ENCODE measurements around the gene PTPN14.
A peak's percentile ranks its signal among the peaks of the same experiment; 100 is the strongest.

PTPN14 gene

DNA sequence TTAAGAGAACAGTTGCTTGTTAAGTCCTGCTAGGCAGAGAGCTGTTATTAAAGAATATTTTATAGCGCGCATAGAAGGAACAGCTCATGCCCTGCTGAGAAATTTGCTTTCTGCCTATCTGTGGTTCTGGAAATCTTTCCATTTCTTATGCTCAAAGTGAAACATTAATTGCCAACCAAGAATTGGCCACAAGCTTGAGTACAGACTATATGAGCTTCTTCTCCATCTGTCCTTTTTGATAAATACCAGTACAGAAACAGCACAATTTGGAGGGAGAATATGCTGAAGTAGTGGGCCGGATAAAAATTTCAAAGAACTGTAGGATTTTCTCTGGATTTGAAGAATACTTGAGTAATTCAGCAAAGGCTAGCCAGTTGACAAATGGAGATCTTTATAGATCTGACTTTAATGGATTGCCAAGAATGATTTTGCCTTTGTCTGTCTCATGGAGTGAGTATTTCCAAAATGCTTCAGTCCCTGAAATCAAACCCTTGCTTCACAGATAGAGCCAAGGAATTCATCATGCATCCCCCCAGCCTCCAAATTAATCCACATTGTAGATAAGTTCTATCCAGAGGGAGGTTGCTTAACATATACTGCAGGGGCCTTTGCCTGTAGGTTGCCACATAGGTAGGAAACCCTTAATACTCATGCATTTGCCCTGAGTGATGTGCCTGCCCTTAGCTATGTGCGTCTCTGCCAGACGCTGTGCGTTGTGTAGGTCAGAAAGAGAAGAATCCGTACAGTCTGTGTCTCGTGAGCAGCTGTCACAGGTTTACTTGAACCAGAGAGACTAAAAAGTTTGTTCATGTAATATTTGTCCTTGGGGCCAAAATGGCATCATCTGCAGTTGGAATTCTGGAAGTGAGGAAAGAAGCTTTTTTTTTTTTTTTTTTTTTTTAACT lies 226.3 kb downstream of the PTPN14 start:
- H3K4me3 ChIP-seq (ENCODE audit: low read length), result no peak overlapping the region
- DNase-seq (ENCODE audit: low read depth), result no peak
- TF ChIP-seq, protein P1, sequence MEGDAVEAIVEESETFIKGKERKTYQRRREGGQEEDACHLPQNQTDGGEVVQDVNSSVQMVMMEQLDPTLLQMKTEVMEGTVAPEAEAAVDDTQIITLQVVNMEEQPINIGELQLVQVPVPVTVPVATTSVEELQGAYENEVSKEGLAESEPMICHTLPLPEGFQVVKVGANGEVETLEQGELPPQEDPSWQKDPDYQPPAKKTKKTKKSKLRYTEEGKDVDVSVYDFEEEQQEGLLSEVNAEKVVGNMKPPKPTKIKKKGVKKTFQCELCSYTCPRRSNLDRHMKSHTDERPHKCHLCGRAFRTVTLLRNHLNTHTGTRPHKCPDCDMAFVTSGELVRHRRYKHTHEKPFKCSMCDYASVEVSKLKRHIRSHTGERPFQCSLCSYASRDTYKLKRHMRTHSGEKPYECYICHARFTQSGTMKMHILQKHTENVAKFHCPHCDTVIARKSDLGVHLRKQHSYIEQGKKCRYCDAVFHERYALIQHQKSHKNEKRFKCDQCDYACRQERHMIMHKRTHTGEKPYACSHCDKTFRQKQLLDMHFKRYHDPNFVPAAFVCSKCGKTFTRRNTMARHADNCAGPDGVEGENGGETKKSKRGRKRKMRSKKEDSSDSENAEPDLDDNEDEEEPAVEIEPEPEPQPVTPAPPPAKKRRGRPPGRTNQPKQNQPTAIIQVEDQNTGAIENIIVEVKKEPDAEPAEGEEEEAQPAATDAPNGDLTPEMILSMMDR (conservative IDR thresholded peaks at IDR 0.05; ENCODE audit: low read length), result no peak

DNA sequence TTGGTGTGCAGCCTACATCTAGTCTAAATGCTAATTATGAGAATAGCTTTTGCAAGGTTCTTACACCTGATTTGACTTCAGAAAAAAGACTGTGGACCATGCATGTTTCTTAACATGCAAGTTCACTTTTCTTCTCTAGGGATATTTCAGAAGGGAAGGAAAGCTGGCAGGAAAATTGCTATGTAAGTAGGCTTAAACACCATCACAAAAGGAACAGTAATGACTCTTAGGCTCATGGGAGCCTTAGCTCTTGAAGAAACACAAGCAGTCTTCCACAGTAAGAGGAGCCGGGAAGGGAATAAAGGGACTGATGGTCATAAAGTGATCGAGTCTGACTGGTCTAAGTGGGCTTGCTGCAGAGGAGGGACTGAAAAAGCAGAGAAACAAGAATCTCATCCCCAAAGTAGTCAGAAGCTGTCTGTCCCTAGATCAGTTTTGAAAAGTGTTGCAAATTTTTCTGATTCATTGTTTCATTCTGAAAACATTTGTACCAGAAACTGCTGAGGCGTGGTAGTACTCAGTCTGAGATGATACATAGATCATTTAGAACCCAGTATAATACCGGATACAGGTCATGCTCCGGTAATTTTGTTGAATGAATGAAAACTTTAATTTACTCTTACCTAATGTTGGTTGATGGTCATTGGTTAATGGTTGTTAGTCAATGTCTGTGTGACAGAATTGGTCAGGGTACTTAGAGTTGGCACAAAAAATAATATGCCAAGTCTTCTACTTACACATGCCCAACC lies 229.5 kb downstream of the PTPN14 start:
- no peak overlapping the region for H3K4me3 ChIP-seq (ENCODE audit: low read length)
- no peak for DNase-seq (ENCODE audit: low read depth)
- TF ChIP-seq, protein P1 (conservative IDR thresholded peaks at IDR 0.05; ENCODE audit: low read length), result no peak

DNA sequence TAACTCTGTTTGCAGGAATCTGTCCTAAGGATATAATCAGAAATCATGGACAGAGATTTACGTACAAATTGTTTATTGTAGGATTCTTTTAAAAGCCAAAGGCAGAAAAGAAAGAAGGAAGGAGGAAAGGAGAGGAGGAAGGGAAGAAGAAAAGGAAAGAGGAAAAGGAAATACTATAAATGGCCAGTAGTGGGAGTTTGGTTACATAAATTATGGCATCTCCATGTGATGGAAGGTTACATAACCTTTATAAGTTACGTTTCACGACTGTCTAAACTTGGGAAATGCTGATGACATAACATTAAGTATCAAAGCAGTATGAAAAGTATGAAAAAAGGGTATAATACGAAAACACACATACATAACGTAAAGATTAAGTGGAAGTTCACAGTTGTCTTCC lies 231.5 kb downstream of the PTPN14 start:
- TF ChIP-seq, protein P1 (conservative IDR thresholded peaks at IDR 0.05; ENCODE audit: low read length), result peak; percentile 17; the same call in 1 of the 2 replicates
- DNase-seq (ENCODE audit: low read depth), result no peak
- no peak overlapping the region for H3K4me3 ChIP-seq (ENCODE audit: low read length)

DNA sequence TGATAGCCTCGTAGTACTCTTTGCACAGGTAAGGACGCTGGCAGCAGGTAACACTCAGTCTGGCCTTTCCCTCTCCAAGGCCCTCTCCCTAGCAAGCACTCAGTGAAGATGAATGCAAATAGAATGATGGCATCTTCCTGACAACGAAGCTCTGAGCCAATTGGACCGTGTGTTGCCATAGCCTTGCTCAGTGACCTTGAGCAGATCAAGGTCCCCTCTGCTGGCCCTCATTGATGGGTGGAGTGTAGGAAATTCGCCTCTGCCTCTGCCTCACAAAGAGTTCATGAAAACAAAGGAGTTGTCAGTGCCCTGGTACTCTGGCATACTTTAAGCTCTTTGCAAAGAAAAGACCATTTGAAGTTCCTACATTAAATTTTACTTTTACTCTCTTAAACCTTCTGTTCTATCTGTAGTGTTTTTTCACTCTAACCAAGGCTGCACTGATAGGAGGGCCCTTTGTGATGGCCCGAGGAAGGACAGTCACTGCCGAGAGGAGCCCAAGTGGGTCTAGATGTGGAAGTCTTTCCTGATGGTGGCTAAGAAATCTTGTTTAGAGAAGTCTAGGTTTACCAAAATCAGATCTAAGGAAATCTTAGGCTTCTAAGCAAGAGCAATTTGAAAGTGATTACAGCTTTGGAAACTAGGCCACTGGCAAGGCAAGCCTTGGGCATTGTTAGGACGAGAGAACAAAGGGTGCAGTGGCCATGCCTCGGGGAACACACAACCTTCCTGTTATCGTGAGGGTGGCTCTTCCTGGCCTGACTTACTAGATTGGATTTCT lies 232.3 kb downstream of the PTPN14 start:
- TF ChIP-seq, protein P1 (conservative IDR thresholded peaks at IDR 0.05; ENCODE audit: low read length), result no peak
- DNase-seq (ENCODE audit: low read depth), result no peak
- H3K4me3 ChIP-seq (ENCODE audit: low read length), result no peak overlapping the region

DNA sequence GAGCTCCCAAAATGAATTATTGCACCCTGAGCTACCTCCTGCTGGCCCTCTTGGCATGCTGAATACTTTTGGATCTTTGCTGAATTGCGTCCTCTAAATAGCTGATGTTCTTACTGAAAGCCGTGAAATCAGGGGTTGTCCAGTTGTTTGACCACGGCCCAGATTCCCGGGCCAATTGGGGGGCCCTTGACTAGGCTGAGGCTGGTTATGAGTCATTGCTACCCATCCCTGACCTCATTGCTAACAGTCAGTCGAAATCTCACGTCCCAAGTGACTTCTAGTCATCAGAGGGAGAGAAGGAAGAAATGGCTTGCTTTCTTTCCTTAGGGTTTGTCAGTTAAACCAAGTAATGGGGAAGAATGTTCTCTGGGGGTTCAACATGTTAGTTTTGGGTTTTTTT lies 233.0 kb downstream of the PTPN14 start:
- no peak for DNase-seq (ENCODE audit: low read depth)
- no peak overlapping the region for H3K4me3 ChIP-seq (ENCODE audit: low read length)
- TF ChIP-seq, protein P1 (conservative IDR thresholded peaks at IDR 0.05; ENCODE audit: low read length), result no peak

DNA sequence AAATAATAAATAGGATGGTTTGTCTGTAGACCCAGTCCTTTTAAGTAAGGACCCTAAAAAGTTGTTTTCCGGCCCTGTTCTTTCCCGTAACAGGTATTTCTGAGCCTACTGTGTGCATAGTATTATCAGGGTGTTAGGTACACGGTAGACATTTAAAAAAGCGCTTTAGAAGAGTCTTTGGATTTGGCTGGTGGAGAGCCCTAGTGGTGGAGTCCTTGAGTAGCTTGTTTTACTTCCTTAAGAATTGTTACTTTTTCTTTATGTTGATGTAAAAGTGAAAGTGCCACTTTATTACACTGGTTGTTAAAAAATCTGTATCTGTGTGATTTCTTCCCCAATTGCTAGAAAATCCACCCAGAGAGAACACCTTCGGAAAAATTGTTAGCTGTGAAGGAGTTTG lies 233.7 kb downstream of the PTPN14 start:
- TF ChIP-seq, protein P1 (conservative IDR thresholded peaks at IDR 0.05; ENCODE audit: low read length), result no peak
- no peak overlapping the region for H3K4me3 ChIP-seq (ENCODE audit: low read length)
- no peak for DNase-seq (ENCODE audit: low read depth)
